Fibroblast of villous mesenchyme (primary cell): Measurements from ENCODE around the gene SLC17A1. TPM values are rescaled to one million over a fixed set of nuclear protein-coding genes. Genes with fewer than 3 reads are reported as not detected.
"Not testable (repeated sequence)": the region's sequence is repeated elsewhere in the genome, so short reads cannot be mapped to it uniquely, and the experiment has no call there.

Experiments
- DNase-seq: peaks from one replicate; pipeline ENCODE4 v3.0.0-alpha.2; 2010; ENCODE audit warnings: low read depth
- H3K4me3 ChIP-seq: 2 replicates; pipeline ENCODE4 v1.5.1; 2011; ENCODE audit warnings: low read depth, mild to moderate bottlenecking, low read length
- CTCF ChIP-seq: IDR thresholded peaks from 2 replicates; pipeline ENCODE4 v1.5.1; 2012; ENCODE audit warnings: low read depth, mild to moderate bottlenecking, low read length; ENCODE audit not compliant: insufficient read depth
- total RNA-seq: library from RNA; depleted of rRNA; stranded (reverse); fragments of >200 nt; gene quantifications from 2 replicates; pipeline ENCODE4 v1.2.3, GENCODE V29; 2012

The SLC17A1 gene
- total RNA-seq, 1 donor, result not detected

DNA sequence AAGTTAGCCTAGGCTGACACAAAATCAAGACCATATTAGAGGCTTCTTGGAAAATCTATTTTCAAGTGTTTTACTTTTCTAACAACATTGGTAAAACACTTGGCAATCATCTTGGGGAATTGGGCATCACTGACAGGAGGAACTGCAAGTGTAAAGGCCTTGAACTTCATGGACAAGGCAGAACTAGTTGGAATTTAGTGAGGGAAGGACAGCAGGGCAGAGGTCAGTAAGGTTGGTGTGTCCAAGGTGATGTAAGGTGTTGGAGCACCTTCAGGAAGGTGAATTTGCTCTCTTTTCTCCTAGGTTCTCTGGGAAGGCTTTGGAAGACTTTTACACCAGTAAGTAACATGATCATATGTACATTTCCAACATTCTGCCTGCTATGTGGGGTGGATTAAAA is 78.8 kb downstream of the SLC17A1 start:
- no peak for TF ChIP-seq CTCF
- no peak for DNase-seq
- no peak overlapping the region for H3K4me3 ChIP-seq

DNA sequence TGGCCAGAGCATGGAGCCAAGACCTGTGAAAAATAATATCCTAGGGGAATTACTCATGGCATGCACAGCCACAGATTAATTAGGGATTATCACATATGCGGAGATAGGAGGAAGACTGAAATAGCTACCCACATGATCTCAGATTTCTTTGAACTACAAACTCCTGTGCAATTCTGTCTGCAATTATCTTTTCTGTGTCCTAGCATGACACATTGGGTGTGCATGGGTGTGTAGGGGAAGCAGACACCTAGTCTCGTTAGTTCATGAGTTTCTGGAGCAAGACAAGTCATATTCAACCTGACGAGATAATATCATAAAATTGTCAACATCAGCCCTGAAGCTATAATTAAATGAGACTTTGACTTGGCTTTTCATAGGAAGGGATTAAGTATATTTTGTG is 80.9 kb downstream of the SLC17A1 start:
- no peak for DNase-seq
- TF ChIP-seq CTCF, result no peak
- H3K4me3 ChIP-seq, result no peak overlapping the region

GRCh38 chr6:25749837-25750236 is 82.0 kb downstream of the SLC17A1 start:
- no peak for TF ChIP-seq CTCF
- no peak overlapping the region for H3K4me3 ChIP-seq
- no peak for DNase-seq

- DNase-seq, H3K4me3 ChIP-seq: not testable (repeated sequence)
Observed at GRCh38 chr6:25748601-25749517, 83.0 kb downstream of the SLC17A1 start.

DNA sequence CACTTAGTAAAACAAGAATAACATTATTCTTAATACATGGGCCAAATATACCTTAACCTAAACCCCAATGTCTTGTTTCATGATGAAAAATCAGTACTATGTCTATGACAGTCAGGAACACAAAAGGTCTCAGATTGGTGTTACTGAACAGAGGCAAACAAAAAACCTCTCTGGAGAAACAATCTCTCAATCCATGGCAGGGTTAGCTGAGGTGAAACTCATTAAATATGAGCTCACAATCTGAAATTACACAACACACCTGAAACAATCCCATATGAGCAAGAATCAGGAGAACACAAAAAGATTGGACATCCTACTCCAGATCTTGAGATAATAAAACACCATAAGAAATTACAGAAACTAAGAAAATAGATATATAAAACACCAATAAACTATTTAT is 83.8 kb downstream of the SLC17A1 start:
- DNase-seq, result no peak
- no peak for TF ChIP-seq CTCF
- H3K4me3 ChIP-seq, result no peak overlapping the region

- no peak overlapping the region for H3K4me3 ChIP-seq
- TF ChIP-seq CTCF, result no peak
- no peak for DNase-seq
Observed at GRCh38 chr6:25747477-25747876, 84.4 kb downstream of the SLC17A1 start.

GRCh38 chr6:25746968-25747367 is 84.9 kb downstream of the SLC17A1 start:
- no peak overlapping the region for H3K4me3 ChIP-seq
- TF ChIP-seq CTCF, result no peak
- no peak for DNase-seq
